Ishikawa (cell line): ENCODE measurements around the gene PODXL2.

Experiments
- CEBPB ChIP-seq: IDR thresholded peaks from 2 replicates; pipeline ENCODE4 v1.6.1; 2012
- EP300 ChIP-seq: IDR thresholded peaks from 2 replicates; pipeline ENCODE4 v1.6.1; 2012; ENCODE audit warnings: borderline replicate concordance
- MAX ChIP-seq: IDR thresholded peaks from 2 replicates; pipeline ENCODE4 v1.6.1; 2012
- RAD21 ChIP-seq: IDR thresholded peaks from 2 replicates; pipeline ENCODE4 v1.6.1; 2012; ENCODE audit warnings: low read depth
- REST ChIP-seq: IDR thresholded peaks from 2 replicates; pipeline ENCODE4 v1.6.1; 2012; ENCODE audit warnings: low read depth, mild to moderate bottlenecking
- YY1 ChIP-seq: IDR thresholded peaks from 2 replicates; pipeline ENCODE4 v1.6.1; 2012; ENCODE audit warnings: low read depth

GRCh38 chr3:127677541-127678314, 48.7 kb downstream of the PODXL2 start:
- TF ChIP-seq REST (no peak), MAX (no peak), CEBPB (no peak), EP300 (no peak), YY1 (no peak), RAD21 (no peak)
